Measurements from ENCODE around the gene OSBPL2.

Gene OSBPL2

GRCh38 chr20:62330576-62331317 lies 92.4 kb downstream of the OSBPL2 start:
- DNase-seq: no peak

DNA sequence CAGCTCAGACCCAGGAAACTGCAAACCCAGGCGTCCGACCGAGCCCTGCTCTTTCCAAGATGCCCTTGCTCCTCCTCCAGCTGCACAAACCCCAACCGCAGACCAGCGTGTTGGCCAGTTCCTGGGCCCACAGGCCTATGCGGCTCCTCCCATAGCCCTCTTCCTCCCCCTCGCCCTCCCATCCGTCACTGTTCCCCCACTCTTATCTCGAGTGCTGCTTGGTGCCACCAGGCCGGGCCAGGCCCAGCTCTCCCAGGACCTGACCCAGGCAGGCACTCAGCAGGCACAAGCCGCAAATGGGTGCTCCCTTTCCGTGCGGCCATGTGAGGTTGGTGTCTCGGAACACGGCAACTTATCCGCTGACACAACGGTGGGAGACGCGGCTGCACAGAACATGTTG lies 93.0 kb downstream of the OSBPL2 start:
- DNase-seq: no peak

GRCh38 chr20:62332421-62332820 lies 94.1 kb downstream of the OSBPL2 start:
- no peak for DNase-seq

GRCh38 chr20:62332989-62333819 lies 94.9 kb downstream of the OSBPL2 start:
- DNase-seq: no peak

DNA sequence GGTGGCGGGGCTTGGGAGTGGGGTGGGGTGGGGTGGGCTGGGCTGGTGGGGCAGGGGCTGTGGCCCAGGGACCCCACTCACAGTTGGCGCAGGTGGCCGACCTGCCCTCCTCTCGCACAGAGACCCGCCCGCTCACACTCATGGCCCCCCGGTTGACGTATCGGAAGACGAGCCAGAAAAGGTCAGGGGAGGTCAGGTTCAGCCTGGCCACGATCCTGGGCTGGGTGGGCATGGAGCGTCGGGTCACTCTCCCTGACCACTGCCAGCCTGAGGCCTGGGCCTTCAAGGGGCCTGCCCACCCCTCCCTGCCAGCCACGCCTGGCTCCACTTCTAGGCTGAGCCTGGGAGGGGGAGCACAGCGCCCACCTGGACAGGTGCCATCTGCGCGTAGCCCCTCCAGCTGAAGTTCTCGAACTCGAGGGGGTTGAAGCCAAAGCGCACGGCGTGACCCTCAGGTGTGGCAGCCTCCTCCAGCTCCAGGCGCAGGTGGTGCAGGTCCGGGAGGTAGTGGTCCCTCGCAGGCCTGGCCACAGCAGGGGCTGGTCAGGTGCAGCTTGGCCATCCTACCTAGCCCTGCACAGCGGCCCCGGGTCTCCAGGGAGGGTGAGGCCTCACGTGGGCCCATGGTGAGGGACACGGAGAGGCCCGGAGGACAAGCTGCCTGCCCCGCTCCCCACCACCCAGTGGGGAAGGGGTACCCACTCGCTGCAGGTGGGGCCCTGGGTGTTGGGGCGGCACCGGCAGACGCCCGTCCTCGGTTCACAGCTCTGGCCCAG lies 95.7 kb downstream of the OSBPL2 start:
- no peak for DNase-seq

DNA sequence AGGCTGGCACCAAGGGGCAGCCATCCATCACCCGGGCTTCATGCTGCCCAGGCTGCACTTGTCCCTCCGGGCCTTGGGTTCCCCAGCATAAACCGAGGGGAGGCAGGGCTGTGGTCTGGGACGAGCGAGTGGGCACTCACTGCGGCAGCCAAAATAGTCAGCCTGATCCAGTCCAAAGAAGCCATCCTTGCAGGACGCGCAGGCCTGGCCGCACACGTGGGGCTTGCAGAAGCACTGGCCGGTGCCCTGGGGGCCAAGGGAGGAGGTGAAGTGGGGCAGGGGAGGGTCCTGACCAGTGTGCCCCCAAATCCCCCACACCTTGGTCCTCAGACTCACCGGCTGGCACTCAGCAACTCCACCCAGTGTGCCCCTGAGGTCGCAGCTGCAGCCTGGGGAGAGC lies 96.6 kb downstream of the OSBPL2 start:
- no peak for DNase-seq

GRCh38 chr20:62335532-62335931 lies 97.2 kb downstream of the OSBPL2 start:
- DNase-seq: no peak

GRCh38 chr20:62336329-62336728 lies 98.0 kb downstream of the OSBPL2 start:
- no peak for DNase-seq

DNA sequence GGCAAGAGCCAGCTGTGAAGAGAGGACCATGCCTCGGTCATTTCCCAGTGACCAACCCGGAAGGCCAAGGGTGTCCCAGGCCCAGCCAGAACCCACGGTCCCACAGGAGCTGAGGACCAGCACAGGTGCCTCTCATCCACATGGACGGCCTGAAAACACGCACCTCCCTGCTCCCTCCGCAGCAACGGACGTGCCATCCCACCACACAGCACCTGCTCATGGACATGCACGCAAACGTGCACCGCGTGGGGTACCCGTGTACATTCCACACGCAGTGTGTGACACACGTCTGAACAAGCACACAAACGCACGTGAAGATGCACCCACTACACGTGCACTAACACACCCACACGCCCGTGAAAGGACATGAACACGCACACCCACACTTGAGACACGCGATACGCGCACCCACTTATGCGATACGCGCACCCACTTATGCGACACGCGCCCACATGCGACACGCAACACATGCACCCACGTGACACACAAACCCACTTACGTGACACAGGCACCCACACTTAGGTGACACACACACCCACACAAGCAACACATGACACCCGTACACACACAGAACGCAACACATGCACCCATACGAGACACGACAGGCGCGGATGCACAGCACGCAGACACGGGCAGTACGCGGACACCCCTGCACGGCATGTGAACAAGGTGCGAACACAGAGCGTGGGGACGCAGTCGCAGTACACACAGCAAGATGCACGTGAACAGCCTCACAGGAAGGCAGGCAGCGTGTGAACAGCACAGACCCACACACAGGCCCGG lies 98.6 kb downstream of the OSBPL2 start:
- DNase-seq: no peak

DNA sequence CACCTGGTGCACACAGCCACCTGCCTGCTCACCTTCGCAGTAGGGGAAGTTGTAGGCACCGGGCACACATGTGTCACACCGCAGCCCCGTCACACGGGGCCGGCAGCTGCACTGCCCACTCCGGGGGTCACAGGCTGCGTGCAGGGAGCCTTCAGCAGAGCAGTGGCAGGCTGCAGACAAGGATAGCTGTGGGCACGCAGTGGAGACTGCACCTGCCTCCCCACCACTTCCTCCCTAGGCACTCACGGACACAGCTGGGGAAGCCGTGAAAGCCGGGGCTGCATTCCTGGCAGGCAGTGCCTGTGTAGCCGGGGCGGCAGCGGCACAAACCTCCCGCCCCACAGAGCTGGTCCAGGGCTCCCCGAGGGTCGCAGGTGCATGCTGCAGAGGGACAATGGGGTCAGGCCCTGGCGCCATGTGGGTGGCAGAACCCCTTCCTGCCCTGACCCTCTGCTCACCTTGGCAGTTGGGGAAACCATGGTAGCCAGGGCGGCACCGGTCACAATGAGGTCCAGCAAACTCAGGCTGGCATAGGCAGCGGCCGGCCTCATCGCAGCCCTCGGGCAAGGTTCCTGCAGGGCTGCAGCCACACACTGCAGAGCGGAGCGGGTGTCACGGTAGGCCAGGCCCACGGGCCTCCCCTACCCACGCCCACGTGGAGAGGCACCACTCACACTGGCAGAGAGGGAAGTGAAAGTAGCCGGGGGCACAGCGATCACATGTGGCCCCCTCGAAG lies 99.4 kb downstream of the OSBPL2 start:
- no peak for DNase-seq

GRCh38 chr20:62338294-62338620 lies 99.9 kb downstream of the OSBPL2 start:
- DNase-seq: no peak

DNA sequence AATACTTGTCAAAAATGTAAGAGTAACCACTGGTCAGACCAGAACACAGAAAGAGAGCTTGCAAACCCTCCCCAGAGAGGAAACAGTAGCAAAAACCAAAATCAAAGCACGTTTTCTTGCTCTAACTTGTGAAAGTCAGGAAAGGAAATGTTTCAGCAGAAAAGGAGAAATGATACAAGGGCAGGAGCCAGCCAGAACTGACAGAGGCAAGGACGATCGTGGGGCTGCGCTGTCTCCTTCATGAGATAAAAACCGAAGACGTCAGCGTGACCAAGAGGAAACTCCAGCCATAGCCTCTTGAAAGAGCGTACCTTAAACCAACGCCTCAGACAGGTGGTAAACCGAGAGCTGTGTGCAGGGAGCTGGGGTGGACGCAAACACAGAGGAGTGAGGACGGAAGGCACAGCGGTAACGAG lies 101.3 kb downstream of the OSBPL2 start:
- DNase-seq: no peak

DNA sequence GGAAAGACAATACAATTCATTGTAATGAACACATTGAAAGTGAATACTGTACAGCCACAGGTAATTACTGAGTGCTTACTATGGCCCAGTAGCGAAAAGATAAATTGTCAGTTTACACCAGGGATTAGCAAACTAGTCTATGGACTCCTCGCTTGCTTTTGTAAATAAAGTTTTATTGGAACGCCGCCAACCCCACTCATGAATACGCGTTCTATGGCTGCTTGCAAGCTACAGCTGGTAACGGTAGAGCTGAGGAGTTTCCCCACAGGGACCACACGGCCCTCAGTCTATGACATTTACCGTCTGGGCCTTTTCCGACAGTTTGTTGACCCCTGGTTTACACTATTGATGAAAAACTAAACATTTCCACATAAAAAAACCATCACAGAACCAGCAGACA lies 104.6 kb downstream of the OSBPL2 start:
- DNase-seq: no peak

DNA sequence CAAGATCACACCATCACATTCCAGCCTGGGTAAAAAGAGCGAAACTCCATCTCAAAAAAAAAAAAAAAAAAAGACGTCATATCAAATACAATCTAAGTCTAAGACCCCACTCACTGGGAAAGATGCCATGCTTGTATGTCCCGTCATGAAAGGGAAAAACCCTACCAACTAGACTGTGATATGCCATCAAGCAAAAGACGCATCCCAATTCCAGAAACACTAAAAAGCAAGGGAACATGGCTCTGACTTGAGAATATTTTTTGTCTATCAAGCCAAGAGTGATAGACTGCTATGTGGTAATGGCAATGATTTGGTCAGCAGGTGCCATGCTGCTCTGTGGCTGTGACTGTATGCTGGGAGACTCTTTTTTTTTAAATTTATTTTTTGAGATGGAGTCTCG lies 105.8 kb downstream of the OSBPL2 start:
- no peak for DNase-seq

DNA sequence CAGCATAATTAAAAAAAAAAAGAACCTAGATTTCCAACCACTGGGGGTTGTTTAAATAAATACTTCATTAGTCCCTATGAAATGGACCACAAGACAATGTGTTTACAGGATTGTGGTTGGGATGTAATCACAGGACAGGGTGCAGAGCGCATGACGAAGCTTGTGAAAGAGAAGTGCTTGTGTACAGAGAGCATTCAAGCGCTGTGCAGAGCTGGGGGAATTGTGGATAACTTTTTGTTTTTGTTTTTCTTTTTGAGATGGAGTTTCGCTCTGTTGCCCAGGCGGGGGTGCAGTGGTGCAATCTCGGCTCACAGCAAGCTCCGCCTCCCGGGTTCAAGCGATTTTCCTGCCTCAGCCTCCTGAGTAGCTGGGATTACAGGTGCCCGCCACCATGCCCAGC lies 106.5 kb downstream of the OSBPL2 start:
- no peak for DNase-seq
